ENCODE results near the gene KCNA3.

DNA sequence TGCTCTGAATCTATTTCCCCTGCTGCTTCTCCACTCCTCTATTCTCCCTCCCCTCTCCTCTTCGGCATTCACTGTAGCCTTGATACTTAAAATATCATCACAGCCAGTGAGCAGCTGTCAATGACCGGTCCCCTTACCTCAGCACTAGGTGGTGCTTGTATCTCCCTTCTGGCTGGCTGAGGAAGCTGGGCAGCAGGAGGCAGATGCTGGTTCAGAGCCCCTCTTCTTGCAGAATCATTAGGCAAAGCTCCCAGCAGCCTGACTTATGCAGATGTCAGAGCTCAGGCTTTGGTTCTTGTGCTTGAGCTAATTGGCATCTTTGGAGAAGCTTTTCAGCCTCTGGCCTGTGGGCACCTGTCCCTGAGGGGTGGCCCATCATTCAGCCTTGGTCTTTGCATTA, 36.7 kb downstream of the KCNA3 start:
- TF ChIP-seq EZH2phosphoT487 (IDR thresholded peaks at IDR 0.05; ENCODE audit: borderline replicate concordance, low read length) (no peak), EZH2 (IDR thresholded peaks at IDR 0.05; ENCODE audit: low read length, unreplicated experiment) (no peak)
- TF ChIP-seq, protein P1, sequence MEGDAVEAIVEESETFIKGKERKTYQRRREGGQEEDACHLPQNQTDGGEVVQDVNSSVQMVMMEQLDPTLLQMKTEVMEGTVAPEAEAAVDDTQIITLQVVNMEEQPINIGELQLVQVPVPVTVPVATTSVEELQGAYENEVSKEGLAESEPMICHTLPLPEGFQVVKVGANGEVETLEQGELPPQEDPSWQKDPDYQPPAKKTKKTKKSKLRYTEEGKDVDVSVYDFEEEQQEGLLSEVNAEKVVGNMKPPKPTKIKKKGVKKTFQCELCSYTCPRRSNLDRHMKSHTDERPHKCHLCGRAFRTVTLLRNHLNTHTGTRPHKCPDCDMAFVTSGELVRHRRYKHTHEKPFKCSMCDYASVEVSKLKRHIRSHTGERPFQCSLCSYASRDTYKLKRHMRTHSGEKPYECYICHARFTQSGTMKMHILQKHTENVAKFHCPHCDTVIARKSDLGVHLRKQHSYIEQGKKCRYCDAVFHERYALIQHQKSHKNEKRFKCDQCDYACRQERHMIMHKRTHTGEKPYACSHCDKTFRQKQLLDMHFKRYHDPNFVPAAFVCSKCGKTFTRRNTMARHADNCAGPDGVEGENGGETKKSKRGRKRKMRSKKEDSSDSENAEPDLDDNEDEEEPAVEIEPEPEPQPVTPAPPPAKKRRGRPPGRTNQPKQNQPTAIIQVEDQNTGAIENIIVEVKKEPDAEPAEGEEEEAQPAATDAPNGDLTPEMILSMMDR (conservative IDR thresholded peaks at IDR 0.05; ENCODE audit: low read depth, low read length): no peak

All from PC-3 (cell line).